Stimulated activated CD8-positive, alpha-beta memory T cell treated with anti-CD3 and anti-CD28 coated beads, Interleukin-2, amount 100 ng/mL, for 1 hour (primary cell): ENCODE results near the gene GNG8.

Experiments
- DNase-seq, 2 donors: peaks; one replicate each; pipeline ENCODE4 v3.0.0-alpha.2; 2020; ENCODE audit warnings: low read depth in 2 of 2

Gene GNG8

GRCh38 chr19:46635920-46636761 is at the start of gene GNG8:
Gene GNG8 (minus strand): TSS chr19:46636202. CDS start chr19:46634682, 1,520 bp downstream.
- DNase-seq: no peak

DNA sequence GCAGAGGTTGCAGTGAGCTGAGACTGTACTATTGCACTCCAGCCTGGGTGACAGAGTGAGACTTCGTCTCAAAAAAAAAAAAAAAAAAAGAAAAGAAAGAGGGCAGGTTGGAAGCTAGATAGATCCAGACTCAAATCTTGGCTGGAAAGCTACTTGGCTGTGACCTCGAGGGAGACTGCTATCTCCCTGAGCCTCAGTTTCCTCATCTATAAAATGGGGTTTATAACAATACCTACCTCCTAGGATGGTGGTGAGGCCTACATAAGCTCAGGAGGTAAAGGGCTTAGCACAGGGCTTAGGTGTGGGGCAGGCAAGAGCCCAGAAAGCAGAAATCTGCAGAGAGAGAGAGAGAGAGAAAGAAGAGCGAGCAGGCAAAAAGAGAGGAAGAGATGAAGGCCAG is 49.2 kb upstream of the GNG8 start:
- no peak for DNase-seq

- peak in 1 of 2 donors; percentile 37 for DNase-seq
Measured at GRCh38 chr19:46678110-46678732, 42.2 kb upstream of the GNG8 start.

- no peak for DNase-seq
Measured at GRCh38 chr19:46674416-46675178, 38.6 kb upstream of the GNG8 start.

DNA sequence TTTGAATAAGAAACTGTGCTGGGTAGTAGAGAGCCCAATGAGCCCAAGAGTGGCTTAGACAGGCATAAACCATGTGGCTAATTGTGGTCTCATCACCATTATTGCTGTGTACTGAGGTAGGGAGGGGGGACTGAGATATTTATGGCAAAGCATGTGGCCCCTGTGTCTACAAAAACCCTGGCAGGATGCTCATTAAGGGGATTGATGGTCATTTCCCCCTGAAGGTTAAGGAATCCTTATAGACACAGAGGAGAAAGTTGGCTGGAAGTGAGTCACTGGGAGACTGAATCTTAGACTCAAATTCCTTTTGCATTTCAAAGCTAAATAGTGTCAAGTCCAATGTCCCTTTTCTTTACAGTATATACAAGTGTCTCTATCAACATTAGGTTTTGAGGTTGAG is 34.8 kb upstream of the GNG8 start:
- DNase-seq: no peak

- DNase-seq: no peak
Measured at GRCh38 chr19:46668662-46669061, 32.7 kb upstream of the GNG8 start.

DNA sequence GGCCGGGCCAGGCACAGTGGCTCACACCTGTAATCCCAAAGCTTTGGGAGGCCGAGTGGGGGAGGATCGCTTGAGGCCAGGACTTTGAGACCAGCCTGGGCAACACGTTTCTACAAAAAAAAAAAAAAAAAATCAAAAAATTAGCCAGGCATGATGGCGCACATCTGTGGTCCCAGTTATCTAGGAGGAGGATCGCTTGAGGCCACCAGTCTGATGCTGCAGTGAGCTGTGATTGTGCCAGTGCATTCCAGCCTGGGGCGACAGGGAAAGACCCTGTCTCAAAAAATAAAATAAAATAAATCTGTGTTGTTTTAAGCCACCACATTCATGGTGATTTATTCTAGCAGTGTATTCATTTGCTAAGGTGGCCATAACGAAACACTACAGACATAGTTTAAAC is 29.1 kb upstream of the GNG8 start:
- no peak for DNase-seq

GRCh38 chr19:46661735-46662592 is 26.0 kb upstream of the GNG8 start:
- peak; percentile 29 to 59 for DNase-seq

DNA sequence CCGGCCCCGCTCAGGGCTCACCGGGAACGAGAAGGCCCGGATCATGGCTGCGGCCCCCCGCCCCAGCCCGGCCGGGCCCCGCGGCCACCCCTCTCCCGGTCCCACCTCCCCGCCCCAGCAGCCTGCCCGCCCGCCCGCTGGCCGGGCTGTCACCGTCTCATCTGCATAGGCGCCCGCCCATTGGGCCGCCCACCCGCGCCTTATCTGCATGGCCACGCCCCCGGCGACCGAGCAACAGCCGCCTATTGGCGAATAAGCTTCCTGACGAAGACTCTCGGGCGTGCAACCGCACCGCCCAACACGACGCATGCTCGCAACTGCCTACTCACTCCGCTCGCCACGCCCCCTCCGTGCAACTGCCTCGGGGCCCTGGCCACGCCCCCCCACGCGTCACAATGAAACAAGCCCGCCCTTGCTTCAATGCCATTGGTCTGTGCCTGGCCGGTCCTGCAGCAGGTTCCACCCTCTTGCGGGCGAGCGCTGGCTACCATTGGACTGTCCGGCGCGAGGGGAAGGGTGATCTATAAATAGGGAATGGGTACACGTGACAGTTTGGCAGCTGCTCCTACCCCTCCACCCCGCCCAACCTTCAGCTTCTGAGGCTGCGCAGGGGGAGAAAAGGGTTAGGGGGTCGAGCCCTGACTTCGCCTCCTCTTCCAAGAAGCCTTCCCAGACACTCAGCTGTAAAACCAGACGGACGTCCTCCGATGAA is 25.2 kb upstream of the GNG8 start, which contains the start of gene DACT3:
Gene DACT3, minus strand, starts transcription at position 163 of the 712 bp plus-strand sequence. Its CDS starts 118 bp downstream, at position 45.
- peak; percentile 100 for DNase-seq

DNA sequence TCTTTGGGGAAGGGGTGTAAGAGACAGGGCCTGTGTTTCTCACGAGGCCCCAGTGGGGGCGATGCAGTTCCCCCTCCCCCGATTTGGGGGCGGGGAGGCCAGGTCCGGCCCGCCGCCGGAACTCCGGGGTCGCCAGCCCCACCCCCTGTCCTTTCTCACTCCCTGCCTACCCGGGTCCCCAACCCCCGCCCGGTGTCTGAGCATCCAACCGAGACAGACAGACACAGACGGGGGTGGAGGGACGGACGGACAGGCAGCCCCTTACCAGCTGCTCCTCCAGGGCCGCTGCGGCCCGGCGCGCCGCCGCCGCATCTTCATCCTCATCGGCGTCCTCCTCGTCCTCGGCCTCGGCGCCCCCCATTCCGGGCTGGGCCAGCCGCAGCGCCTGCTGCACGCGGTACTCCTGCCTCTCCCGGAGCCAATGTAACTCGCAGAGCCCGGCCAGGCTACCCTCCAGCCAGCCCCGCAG is 24.6 kb upstream of the GNG8 start:
- no peak for DNase-seq

GRCh38 chr19:46660008-46660517 is 24.1 kb upstream of the GNG8 start:
- DNase-seq: no peak

DNA sequence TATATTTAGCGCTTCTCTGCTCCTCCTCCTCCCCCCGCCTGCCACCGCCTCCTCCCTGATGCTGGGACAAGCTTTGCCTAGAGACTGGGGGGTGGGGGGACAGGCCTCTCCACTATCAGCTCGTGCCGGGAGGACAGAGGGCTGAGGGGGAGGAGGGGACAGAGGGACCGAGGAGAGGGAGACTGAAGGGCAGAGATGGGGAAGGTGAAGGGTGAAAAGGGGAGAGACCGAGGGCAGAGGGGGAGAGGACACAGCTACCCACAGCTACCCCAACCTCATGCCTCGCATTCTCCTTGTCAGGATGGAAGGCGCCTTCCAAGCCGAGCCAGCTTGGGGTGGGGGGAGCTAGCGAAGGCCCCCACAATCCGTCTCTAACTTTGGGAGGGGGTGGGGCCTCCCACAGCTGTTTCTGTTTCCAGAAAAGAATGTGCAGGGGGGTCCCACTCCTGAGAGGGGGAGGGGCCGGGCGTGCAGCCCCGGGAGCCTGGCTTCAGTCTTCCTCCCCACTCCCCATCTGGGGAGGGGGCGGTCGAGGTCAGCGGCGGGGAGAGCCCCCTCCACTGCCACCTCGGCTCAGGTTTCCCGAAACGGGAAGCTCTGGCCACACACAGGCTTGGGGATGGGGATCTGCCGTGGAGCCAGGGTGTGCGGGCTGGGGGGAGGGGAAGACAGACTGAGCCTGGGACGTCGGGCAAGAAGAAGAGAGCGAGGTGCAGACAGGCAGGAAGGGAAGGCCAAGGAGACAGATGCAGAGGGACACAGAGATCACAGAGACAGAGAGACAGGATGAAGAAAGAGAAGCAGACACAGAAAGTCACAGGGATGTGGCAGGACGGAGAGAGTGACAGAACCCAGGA is 23.4 kb upstream of the GNG8 start:
- DNase-seq: no peak

GRCh38 chr19:46656541-46656940 is 20.5 kb upstream of the GNG8 start:
- DNase-seq: no peak

GRCh38 chr19:46654621-46655152 is 18.7 kb upstream of the GNG8 start:
- no peak for DNase-seq

DNA sequence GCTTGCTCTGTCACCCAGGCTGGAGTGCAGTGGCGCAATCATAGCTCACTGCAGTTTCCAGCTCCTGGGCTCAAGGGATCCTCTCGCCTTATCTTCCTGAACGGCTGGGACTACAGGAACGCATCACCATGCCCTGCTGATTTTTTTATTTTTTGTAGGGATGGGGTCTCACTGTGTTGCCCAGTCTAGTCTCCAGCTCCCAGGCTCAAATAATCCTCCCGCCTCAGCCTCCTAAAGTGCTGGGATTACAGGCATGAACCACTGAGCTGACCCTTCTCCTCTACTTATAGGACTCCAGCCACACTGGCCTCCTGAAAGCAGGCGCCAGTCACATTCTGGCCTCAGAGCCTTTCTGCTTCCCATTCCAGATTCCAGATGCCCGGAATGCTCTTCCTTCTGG is 14.4 kb upstream of the GNG8 start:
- no peak for DNase-seq

GRCh38 chr19:46648961-46649960 is 13.3 kb upstream of the GNG8 start:
- DNase-seq: no peak

DNA sequence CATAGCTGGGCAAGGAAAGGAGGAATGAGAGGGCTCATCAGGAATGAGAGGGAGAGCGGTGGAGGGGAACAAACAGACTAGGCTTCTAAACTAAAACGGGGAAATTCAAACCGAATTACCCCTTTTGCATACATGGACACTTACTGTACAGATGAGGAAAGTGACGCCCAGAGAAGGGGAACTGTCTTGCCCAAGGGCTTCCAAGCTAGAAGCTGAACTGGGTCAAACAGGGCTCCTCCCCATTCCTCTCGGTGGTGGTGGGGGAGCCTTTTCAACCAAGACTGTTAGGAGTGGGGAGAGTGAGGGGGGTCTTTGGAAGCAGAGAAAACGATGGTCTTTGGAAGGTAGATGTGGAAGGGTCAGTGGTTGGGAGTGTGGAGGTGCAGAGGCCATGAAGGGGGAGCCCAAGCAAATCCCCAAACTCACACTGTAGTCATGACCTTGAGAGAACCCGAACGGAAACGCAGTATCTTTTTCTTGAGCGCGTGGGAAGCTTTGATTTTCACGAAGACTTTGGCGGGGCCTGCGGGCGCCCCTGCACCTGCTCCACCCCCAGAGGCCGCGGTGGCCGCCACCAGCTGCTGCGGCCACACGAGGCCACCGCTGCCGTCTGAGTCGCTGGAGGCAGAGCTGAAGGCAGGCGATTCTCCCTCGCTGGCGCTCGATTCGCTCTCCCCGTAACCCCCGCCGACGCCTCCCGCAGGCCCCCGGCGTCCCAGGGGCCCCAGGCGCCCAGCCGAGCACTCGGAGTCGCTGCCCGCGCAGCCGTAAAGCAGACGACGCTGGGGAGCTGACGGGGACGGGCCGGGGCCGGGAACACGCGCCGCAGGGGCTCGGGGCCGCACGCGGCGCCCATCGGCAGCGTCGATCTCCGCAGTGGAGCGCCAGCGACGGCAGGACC is 12.3 kb upstream of the GNG8 start:
- DNase-seq: no peak
